Esophagus muscularis mucosa (tissue), 4 donors: ENCODE measurements around the gene MYO6.

ENCODE experiments used
- EP300 ChIP-seq: sonication (generic); formaldehyde crosslinking; IDR thresholded peaks from one replicate; pipeline ENCODE4 v1.6.1; 2017; ENCODE audit warnings: antibody characterized with exemption
- POLR2A ChIP-seq: fragments of 450-650 bp; IDR thresholded peaks from one replicate; pipeline ENCODE4 v1.6.1; 2017; ENCODE audit warnings: antibody characterized with exemption, moderate library complexity, mild to moderate bottlenecking, low read depth
- POLR2AphosphoS5 ChIP-seq, 2 donors: sonication (generic); formaldehyde crosslinking; IDR thresholded peaks; one replicate each; pipeline ENCODE4 v1.6.1; 2017; ENCODE audit warnings: antibody characterized with exemption in 2 of 2
- TF ChIP-seq, protein P1 (sequence below), 3 experiments: fragments of 200-600 bp in 2 of 3; fragments of 450-650 bp in 1 of 3; sonication (generic) in 2 of 3; IDR thresholded peaks; one replicate each; pipeline ENCODE4 v1.5.1; 2017 to 2019; ENCODE audit warnings: antibody characterized with exemption in 3 of 3, mild to moderate bottlenecking in 2 of 3, moderate library complexity in 1 of 3

DNA sequence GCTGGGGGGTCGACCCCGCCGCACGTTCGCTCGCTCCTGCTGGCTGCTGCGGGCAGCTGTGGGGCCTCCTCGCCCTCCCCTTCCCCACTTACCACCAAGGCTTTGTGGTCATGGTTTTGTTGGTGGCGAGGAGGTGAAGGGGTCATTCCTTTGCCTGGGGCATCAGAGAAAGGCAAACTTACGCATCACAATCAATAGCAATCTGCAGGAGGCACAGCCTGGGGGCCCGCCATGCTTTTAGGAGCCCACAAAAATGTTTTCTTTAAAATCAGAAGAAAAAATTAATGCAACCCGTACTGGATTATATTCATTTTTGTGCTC lies 186.4 kb downstream of the MYO6 start:
- TF ChIP-seq, protein P1, sequence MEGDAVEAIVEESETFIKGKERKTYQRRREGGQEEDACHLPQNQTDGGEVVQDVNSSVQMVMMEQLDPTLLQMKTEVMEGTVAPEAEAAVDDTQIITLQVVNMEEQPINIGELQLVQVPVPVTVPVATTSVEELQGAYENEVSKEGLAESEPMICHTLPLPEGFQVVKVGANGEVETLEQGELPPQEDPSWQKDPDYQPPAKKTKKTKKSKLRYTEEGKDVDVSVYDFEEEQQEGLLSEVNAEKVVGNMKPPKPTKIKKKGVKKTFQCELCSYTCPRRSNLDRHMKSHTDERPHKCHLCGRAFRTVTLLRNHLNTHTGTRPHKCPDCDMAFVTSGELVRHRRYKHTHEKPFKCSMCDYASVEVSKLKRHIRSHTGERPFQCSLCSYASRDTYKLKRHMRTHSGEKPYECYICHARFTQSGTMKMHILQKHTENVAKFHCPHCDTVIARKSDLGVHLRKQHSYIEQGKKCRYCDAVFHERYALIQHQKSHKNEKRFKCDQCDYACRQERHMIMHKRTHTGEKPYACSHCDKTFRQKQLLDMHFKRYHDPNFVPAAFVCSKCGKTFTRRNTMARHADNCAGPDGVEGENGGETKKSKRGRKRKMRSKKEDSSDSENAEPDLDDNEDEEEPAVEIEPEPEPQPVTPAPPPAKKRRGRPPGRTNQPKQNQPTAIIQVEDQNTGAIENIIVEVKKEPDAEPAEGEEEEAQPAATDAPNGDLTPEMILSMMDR (IDR thresholded peaks at IDR 0.05): no peak
- no peak for TF ChIP-seq EP300
- TF ChIP-seq POLR2AphosphoS5 (IDR thresholded peaks at IDR 0.05): no peak
- no peak for TF ChIP-seq POLR2A
